ENCODE measurements around the gene MROH7. TPM values are rescaled to one million over a fixed set of nuclear protein-coding genes. Genes with fewer than 3 reads are reported as not detected.
"Not testable (repeated sequence)": the region's sequence is repeated elsewhere in the genome, so short reads cannot be mapped to it uniquely, and the experiment has no call there.

Gene MROH7
- polyA plus RNA-seq, 3 donors, result 1.1 TPM; not detected in 2

DNA sequence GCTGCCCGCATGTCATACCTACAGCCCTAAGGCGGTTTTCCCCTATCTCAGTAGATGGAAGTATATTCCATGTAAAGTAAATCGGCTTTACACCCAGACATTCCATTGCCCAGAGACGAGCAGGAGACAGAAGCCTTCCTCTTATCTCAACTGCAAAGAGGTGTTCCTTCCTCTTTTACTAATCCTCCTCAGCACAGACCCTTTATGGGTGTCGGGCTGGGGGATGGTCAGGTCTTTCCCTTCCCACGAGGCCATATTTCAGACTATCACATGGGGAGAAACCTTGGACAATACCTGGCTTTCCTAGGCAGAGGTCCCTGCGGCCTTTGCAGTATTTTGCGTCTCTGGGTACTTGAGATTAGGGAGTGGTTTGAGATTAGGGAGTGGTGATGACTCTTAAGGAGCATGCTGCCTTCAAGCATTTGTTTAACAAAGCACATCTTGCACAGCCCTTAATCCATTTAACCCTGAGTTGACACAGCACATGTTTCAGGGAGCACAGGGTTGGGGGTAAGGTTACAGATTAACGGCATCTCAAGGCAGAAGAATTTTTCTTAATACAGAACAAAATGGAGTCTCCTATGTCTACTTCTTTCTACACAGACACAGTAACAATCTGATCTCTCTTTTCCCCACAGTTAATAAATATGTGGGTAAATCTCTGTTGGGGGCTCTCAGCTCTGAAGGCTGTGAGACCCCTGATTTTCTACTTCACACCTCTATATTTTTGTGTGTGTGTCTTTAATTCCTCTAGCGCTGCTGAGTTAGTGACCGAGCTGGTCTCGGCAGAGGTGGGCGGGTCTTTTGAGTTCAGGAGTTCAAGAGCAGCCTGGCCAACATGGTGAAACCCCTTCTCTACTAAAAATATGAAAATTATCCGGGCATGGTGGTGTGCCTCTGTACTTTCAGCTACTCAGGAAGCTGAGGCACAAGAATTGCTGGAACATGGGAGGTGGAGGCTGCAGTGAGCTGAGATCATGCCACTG lies 4.8 kb upstream of the MROH7 start:
- H3K27ac Mint-ChIP-seq, result not testable (repeated sequence)

DNA sequence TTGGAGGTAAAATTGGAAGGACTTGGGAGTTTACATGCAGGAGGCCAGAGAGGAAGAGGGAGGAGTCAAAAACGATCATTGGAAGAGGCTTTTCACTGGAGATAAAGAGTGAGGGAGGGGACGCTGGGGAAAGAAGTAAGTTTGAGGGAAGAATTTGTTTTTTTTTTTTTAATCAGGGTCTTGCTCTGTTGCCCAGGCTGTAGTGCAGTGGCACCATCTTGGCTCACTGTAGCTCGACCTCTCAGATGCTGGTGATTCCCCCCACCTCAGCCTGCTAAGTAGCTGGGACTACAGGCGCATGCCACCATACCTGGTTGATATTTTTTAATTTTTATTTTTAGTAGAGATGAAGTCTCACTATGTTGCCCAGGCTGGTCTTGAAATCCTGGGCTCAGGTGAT lies 1.2 kb upstream of the MROH7 start:
- TF ChIP-seq, protein P1, sequence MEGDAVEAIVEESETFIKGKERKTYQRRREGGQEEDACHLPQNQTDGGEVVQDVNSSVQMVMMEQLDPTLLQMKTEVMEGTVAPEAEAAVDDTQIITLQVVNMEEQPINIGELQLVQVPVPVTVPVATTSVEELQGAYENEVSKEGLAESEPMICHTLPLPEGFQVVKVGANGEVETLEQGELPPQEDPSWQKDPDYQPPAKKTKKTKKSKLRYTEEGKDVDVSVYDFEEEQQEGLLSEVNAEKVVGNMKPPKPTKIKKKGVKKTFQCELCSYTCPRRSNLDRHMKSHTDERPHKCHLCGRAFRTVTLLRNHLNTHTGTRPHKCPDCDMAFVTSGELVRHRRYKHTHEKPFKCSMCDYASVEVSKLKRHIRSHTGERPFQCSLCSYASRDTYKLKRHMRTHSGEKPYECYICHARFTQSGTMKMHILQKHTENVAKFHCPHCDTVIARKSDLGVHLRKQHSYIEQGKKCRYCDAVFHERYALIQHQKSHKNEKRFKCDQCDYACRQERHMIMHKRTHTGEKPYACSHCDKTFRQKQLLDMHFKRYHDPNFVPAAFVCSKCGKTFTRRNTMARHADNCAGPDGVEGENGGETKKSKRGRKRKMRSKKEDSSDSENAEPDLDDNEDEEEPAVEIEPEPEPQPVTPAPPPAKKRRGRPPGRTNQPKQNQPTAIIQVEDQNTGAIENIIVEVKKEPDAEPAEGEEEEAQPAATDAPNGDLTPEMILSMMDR (IDR thresholded peaks at IDR 0.05), result no peak
- no peaks in the 10 kb centered on the region for H4K20me1 ChIP-seq (ENCODE audit: insufficient read depth, low read length)
- Mint-ChIP-seq H3K4me3 (no peak overlapping the region), H3K27me3 (ENCODE audit: low read depth in 3 of 3) (peaks cover 0 to 2% (median 2%) of the 10 kb centered on the region in 3 donors), H3K9me3 (peaks cover 10 to 28% (median 21%) of the 10 kb centered on the region in 7 donors), H3K4me1 (peaks cover 2% of the 10 kb centered on the region), H3K36me3 (no peaks in the 10 kb centered on the region), H3K27ac (no peak overlapping the region)
- no peak for DNase-seq
- H3K4me2 ChIP-seq (replicated peaks; ENCODE audit: extremely low read depth, low read length, poor library complexity, severe bottlenecking), result no peak overlapping the region
- H3K36me3 ChIP-seq (replicated peaks in 1 of 2; ENCODE audit: control insufficient read depth in 1 of 2, insufficient read depth in 2 of 2, low read length in 2 of 2), result no peaks in the 10 kb centered on the region
- peaks cover 16 to 24% of the 10 kb centered on the region in 2 donors for H3K9me3 ChIP-seq (replicated peaks in 1 of 2; ENCODE audit: control insufficient read depth in 1 of 2, insufficient read depth in 1 of 2, low read length in 2 of 2)
- 50% methylated on average over 3 of the region's 4 CpGs for WGBS (ENCODE audit: insufficient coverage)
- no peak overlapping the region for H3K9ac ChIP-seq (ENCODE audit: insufficient read depth, low read length, poor library complexity, severe bottlenecking)
- no peak overlapping the region for H2AFZ ChIP-seq (ENCODE audit: insufficient read depth, low read depth, low read length, poor library complexity, severe bottlenecking)
- no peaks in the 10 kb centered on the region for H3K27me3 ChIP-seq (ENCODE audit: control insufficient read depth in 2 of 2, insufficient read depth in 2 of 2, low read length in 2 of 2)
- H3K4me3 ChIP-seq (replicated peaks in 1 of 3; ENCODE audit: low read depth in 2 of 3, low read length in 3 of 3), result no peak overlapping the region
- H3K4me1 ChIP-seq (ENCODE audit: control insufficient read depth in 1 of 2, insufficient read depth in 2 of 2, low read length in 2 of 2), result no peaks in the 10 kb centered on the region
- H3K27ac ChIP-seq (ENCODE audit: low read depth in 1 of 2, low read length in 2 of 2), result no peak overlapping the region
- H3K79me2 ChIP-seq (ENCODE audit: insufficient read depth, low read length), result no peaks in the 10 kb centered on the region
- intact Hi-C loops (cut with micrococcal nuclease), result no loop called here

More for the DNA sequence above, 4.8 kb upstream of the MROH7 start:
- intact Hi-C loops (cut with micrococcal nuclease); H3K9me3 ChIP-seq (replicated peaks in 1 of 2; ENCODE audit: control insufficient read depth in 1 of 2, insufficient read depth in 1 of 2, low read length in 2 of 2); H4K20me1 ChIP-seq (ENCODE audit: insufficient read depth, low read length); H3K27ac ChIP-seq (ENCODE audit: low read depth in 1 of 2, low read length in 2 of 2); H3K4me1 Mint-ChIP-seq; H3K4me3 Mint-ChIP-seq; H3K36me3 ChIP-seq (replicated peaks in 1 of 2; ENCODE audit: control insufficient read depth in 1 of 2, insufficient read depth in 2 of 2, low read length in 2 of 2); H3K4me2 ChIP-seq (replicated peaks; ENCODE audit: extremely low read depth, low read length, poor library complexity, severe bottlenecking); H3K27me3 ChIP-seq (ENCODE audit: control insufficient read depth in 2 of 2, insufficient read depth in 2 of 2, low read length in 2 of 2); H3K27me3 Mint-ChIP-seq (ENCODE audit: low read depth in 3 of 3); DNase-seq; H3K4me3 ChIP-seq (replicated peaks in 1 of 3; ENCODE audit: low read depth in 2 of 3, low read length in 3 of 3); H3K79me2 ChIP-seq (ENCODE audit: insufficient read depth, low read length); H3K9ac ChIP-seq (ENCODE audit: insufficient read depth, low read length, poor library complexity, severe bottlenecking); H3K36me3 Mint-ChIP-seq; H3K9me3 Mint-ChIP-seq; H3K4me1 ChIP-seq (ENCODE audit: control insufficient read depth in 1 of 2, insufficient read depth in 2 of 2, low read length in 2 of 2); H2AFZ ChIP-seq (ENCODE audit: insufficient read depth, low read depth, low read length, poor library complexity, severe bottlenecking): not testable (repeated sequence)
- WGBS (ENCODE audit: insufficient coverage), result 100% methylated on average over 1 of the region's 14 CpGs
